ENCODE measurements around the gene ZNF746.

Gene ZNF746

GRCh38 chr7:149427893-149428292 lies 69.7 kb downstream of the ZNF746 start:
- no peak for DNase-seq (ENCODE audit: low read depth in 2 of 2)

- no peak for DNase-seq (ENCODE audit: low read depth in 2 of 2)
Measured at GRCh38 chr7:149427096-149427680, 70.4 kb downstream of the ZNF746 start.

- no peak for DNase-seq (ENCODE audit: low read depth in 2 of 2)
Measured at GRCh38 chr7:149423449-149424110, 74.0 kb downstream of the ZNF746 start.

GRCh38 chr7:149422914-149423301 lies 74.7 kb downstream of the ZNF746 start:
- DNase-seq (ENCODE audit: low read depth in 2 of 2) = peak in 1 of 2 donors; percentile 16

All from stimulated activated CD4-positive, alpha-beta T cell treated with anti-CD3 and anti-CD28 coated beads, Interleukin-15, amount 100 ng/mL, for 48 hours (primary cell).